Stimulated activated CD8-positive, alpha-beta memory T cell treated with anti-CD3 and anti-CD28 coated beads, Interleukin-15, amount 100 ng/mL, for 48 hours (primary cell): ENCODE data around the gene ROR2.
"Not testable (repeated sequence)": the region's sequence is repeated elsewhere in the genome, so short reads cannot be mapped to it uniquely, and the experiment has no call there.

Experiments used
- DNase-seq, 2 donors: peaks; one replicate each; pipeline ENCODE4 v3.0.0-alpha.2; 2020; ENCODE audit warnings: low read depth in 2 of 2

ROR2 gene

DNA sequence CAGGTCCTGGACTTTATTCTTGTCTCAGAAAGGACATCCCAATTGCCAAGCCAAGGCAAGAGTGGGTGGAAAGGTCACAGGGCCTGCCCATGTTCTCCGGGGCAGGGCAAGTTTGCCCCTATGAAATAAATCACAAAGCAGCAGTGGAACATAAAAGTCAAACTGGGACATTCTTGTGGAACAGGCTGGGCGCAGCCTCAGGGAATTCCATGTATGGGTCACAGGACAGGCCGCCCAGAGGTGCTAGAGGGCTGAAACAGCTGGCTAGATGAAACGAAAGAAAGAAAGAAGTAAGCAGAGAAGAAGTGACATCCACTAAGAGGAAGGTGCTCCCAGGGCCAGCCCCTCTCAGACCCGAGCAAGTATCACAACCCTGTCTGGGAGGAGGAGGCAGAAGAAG lies 307.3 kb downstream of the ROR2 start:
- no peak for DNase-seq

- DNase-seq = no peak
Measured at GRCh38 chr9:91640428-91640827, 309.6 kb downstream of the ROR2 start.

- DNase-seq = no peak
Measured at GRCh38 chr9:91639054-91639453, 311.0 kb downstream of the ROR2 start.

DNA sequence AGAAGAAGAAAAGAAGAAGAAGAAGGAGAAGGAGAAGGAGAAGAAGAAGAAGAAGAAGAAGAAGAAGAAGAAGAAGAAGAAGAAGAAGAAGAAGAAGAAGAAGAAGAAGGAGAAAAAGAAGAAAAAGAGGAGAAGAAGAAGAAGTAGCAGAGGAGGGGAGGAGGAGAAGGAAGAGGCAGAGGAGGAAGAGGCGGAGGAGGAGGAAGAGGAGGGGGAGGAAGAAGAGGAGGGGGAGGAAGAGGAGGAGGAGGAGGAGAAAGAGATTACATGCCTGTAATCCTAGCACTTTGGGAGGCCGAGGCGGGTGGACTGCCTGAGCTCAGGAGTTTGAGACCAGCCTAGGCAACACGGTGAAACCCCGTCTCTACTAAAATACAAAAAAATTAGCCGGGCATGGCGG lies 315.2 kb downstream of the ROR2 start:
- not testable (repeated sequence) for DNase-seq

GRCh38 chr9:91629718-91630117 lies 320.3 kb downstream of the ROR2 start:
- no peak for DNase-seq

- no peak for DNase-seq
Measured at GRCh38 chr9:91628892-91629291, 321.1 kb downstream of the ROR2 start.

GRCh38 chr9:91625331-91625730 lies 324.7 kb downstream of the ROR2 start:
- DNase-seq = no peak

DNA sequence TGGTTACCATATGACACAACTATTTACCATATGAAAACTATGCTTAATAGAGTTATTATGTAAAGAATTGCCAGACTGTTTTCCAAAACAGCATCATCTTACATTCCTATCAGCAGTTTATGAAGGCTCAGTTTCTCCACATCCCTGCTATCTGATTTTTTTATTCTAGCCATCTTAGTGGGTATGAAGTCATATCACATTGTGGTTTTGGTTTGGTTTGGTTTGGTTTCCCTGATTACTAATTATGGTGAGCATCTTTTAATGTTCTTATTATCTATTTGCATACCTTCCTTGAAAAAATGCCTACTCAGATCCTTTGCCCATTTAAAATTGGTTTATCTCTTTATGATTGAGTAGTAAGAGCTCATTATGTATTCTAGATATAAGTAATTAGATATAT lies 327.0 kb downstream of the ROR2 start:
- no peak for DNase-seq

DNA sequence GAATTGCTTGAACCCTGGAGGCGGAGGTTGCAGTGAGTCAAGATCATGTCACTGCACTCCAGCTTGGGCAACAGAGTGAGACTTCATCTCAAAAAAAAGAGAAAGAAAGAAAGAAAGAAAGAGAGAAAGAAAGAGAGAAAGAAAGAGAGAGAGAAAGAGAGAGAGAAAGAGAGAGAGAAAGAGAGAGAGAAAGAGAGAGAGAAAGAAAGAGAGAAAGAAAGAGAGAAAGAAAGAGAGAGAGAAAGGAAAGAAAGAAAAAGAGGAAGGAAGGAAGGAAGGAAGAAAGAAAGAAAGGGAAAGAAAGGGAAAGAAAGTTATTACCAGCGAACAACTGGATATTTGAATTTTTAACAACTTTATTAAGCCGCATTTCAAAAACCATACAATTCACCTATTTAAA lies 327.9 kb downstream of the ROR2 start:
- not testable (repeated sequence) for DNase-seq

GRCh38 chr9:91614044-91614443 lies 336.0 kb downstream of the ROR2 start:
- not testable (repeated sequence) for DNase-seq

DNA sequence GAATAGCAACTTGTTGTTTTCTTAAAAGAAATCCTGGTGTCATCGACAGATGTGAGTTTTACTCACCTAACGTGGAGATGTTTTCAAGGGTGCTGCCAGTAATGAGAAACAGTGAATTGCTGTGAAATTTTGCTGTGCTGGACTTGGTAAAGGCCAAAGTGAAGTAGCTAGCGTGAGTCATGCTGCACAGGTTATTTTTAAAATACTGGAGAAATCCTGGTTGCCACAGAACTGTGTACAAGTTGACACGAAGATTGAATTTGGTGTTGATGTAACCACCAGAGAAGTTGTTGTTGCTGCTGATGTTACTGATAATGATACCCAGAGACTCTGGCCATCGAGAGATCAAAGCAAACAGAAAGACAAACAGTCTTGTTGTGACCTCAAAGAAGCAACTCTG lies 338.4 kb downstream of the ROR2 start:
- no peak for DNase-seq

- DNase-seq = no peak
Measured at GRCh38 chr9:91606255-91606995, 343.6 kb downstream of the ROR2 start.

DNA sequence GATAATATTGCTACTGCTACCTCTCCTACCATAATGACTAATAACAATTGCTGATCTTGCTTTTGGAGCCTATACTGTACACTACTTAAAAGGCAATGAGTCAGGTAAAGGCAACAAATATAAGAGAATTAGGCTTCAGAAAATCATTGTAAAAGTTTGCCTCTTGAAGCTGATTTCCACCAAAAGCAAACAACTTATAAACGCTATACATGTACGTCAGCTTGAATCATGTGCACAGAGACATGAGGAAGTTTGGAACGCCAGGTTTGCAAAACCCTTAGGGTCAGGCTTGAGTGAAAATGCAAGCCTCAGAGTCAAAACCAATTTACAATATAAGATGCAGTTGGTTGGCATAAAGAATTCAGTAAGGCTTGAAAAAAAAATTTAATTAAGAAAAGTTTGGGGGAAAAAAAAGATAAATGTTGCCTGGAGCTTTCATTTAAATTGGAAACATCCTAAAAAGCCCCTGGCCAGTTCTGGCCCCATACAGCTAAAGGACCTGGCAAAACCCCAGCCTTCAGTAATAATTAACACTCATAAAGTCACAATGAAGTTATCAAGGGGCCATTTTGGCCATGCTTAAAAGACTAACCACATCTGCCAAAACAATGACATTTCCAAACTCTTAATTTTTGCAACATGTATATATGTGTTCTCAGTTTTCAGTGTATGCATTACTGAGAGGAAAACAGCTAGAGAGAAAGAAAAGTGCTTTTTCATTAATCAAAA lies 345.4 kb downstream of the ROR2 start:
- DNase-seq = no peak

DNA sequence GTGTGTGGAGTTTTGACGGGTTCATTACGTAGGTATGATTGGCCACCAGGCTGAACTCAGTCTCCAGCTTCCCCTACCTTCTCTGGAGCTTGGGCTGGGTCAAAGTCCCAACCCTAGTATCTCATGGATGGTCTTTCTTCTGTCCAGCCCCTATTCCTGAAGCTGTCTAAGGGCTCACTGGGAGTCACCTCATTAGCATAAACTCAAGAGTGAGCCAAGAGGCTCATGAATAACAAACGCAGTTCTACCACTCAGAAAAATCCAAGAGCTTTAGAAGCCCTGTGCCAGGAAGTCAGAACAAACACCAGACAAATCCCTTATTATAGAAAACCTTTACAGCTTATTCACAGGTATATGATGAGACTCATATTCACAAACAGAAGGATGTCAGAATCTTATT lies 346.1 kb downstream of the ROR2 start:
- DNase-seq = no peak

DNA sequence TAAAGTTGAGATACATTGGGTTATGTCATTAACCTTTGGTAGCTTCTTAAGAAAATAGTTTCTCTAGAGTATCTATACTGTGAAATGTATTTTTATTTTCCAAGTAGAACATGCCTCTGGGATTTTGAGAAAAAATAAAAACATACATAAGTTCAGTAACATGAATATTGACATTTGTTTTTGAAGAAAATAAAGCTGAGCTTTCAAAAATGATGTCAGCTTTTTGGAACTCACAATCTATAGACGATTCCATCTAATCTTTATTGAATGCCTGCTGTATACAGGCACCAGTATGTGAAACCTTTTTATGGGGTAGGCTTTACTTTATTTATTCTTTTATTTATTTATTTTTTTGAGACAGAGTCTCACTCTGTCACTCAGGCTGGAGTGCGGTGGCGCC lies 350.5 kb downstream of the ROR2 start:
- no peak for DNase-seq

- DNase-seq = no peak
Measured at GRCh38 chr9:91591627-91592026, 358.4 kb downstream of the ROR2 start.

GRCh38 chr9:91589101-91589553 lies 360.9 kb downstream of the ROR2 start:
- DNase-seq = no peak

GRCh38 chr9:91586282-91586681 lies 363.7 kb downstream of the ROR2 start:
- no peak for DNase-seq

GRCh38 chr9:91583966-91584365 lies 366.1 kb downstream of the ROR2 start:
- no peak for DNase-seq

DNA sequence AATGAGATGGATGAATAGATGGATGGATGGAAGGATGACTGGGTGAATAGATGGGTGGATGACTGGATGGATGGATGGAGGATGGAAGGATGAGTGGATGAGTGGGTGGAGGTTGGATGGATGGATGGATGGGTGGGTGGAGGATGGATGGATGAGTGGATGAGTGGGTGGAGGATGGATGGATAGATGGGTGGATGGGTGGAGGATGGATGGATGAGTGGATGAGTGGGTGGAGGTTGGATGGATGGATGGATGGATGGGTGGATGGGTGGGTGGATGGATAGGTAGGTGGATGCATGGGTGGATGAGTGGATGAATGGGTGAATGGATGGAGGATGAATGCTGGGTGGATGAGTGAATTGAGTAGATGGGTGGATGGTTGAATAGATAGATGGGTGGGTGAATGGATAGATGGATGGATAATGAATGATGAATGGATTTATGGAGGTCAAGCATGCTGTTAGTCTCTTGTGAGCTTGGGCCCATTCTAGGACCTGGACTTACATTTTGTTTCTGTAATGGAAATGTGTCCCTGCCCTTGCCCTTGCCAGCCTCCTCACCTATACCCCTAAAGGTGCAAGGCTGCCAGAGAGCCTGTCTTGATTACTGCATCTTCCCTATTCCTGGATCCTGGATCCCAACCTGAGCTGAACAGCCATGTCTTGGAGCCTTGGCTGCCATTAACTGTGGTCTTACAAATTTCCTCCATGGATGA lies 366.7 kb downstream of the ROR2 start:
- no peak for DNase-seq

DNA sequence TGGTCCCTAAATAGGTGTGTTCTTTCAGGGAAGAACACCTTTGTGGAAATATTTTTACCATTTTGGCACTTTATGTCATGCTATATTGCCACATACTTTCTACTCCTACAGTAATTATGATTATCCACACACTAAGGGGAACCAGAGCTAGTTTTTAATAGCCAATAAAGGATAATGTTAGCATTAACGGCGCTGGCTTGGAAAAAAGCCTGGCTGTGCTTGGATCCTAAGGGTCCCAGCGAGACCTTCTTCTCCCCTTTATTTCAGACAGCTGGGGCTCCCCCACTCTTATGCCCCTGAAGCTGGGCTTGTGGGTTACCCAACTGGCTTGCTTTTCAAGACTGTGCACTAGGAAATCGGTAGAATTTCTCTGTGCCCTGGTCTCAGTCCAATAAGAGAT lies 367.8 kb downstream of the ROR2 start:
- DNase-seq = no peak

- no peak for DNase-seq
Measured at GRCh38 chr9:91580136-91580535, 369.9 kb downstream of the ROR2 start.

DNA sequence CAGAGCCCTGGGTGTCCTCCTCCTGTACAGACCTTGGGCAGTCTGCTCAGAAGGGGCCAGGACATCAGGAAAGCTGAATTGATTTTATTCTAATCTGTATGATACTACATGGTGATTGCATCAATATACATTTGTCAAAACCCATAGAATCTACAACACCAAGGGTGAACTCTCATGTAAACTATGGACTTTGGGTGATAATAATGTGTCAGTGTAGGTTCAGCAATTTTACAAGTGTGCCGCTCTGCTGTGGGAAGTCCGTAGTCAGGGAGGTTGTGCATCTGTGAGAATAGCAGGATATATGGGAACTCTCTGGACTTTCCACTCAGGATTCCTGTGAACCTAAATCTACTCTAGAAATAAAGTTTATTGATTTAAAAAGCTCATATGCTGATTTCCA lies 371.1 kb downstream of the ROR2 start:
- DNase-seq = no peak
